ENCODE measurements around the gene C10orf90. TPM values are rescaled to one million over a fixed set of nuclear protein-coding genes. Genes with fewer than 3 reads are reported as not detected.

The C10orf90 gene
- total and polyA plus RNA-seq, 2 donors, result 0.27 to 0.38 TPM

DNA sequence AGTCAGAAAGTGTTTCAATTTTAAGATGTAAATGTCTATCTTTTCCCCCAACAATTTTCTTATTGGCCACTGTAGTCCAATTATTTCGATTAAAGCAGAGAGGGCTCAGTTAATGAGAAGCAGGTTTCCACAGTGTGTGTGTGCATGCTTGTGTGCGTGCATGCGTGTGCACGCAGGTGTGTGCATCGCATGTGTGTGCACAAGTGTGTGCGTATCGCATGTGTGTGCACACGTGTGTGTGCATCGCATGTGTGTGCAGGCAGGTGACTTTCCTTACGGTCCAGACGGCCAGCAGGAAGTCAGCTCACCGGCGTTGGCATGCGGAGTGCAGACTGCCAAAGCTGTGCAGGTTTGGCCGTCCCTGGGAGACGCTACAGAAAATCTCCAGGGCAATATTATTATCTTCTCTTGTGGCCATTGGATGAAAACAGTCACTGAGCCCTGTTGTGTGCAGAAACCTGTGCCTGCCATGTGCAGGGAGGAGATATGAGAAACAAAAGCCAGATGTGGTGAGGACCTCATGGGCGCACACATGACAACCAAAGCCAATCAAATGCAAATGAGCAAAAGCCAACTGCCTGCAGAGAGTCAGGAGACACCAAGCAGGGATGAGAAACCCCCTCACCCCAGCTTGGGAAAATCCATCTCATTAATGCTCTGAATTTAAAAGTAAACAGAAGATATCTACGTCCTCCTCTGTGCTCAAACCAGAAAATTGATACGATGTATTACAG lies 70.4 kb downstream of the C10orf90 start:
- DNase-seq (ENCODE audit: low read depth in 6 of 9, low spot score in 9 of 9), result no peak
- 88% methylated on average over 19 of the region's 19 CpGs for WGBS
- no peaks in the 10 kb centered on the region for H3K27me3 ChIP-seq (ENCODE audit: control insufficient read depth in 2 of 2, insufficient read depth in 1 of 2, low read length in 1 of 2)
- no peak overlapping the region for H3K4me3 ChIP-seq (ENCODE audit: low read length in 2 of 2)
- no peaks in the 10 kb centered on the region for H3K4me1 ChIP-seq (ENCODE audit: control insufficient read depth in 2 of 2, insufficient read depth in 2 of 2, low read length in 2 of 2)
- no peaks in the 10 kb centered on the region for H3K36me3 ChIP-seq (ENCODE audit: control insufficient read depth in 2 of 2, insufficient read depth in 2 of 2, low read length in 1 of 2)
- H3K27ac ChIP-seq (ENCODE audit: low read depth in 1 of 2, low read length in 1 of 2), result no peak overlapping the region
- H3K9me3 ChIP-seq (ENCODE audit: control insufficient read depth in 2 of 2, insufficient read depth in 1 of 2, low read length in 1 of 2), result no peaks in the 10 kb centered on the region

DNA sequence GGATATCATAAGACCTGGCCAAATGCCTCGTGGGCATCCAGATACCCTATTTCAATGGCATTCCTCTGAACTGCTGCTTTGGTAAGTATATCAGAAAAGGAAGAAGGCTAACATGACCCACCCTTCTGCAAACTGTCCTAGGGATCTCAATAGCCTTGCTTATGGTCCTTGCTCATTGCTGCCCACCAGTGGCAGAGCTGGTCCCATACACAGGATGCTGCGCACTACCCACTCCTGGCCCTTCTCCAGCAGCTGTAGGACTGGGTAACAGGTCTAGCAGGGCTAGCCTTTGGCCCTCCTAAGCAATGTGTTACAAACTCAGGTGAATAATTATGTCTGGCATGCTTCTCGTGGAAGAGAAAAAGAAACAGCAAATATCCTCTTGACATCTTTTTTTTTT lies 72.5 kb downstream of the C10orf90 start:
- 52% methylated on average over 3 of the region's 3 CpGs for WGBS
- Histone ChIP-seq H3K27me3 (ENCODE audit: control insufficient read depth in 2 of 2, insufficient read depth in 1 of 2, low read length in 1 of 2) (no peaks in the 10 kb centered on the region), H3K4me1 (ENCODE audit: control insufficient read depth in 2 of 2, insufficient read depth in 2 of 2, low read length in 2 of 2) (no peaks in the 10 kb centered on the region), H3K9me3 (ENCODE audit: control insufficient read depth in 2 of 2, insufficient read depth in 1 of 2, low read length in 1 of 2) (no peaks in the 10 kb centered on the region), H3K4me3 (ENCODE audit: low read length in 2 of 2) (no peak overlapping the region), H3K27ac (ENCODE audit: low read depth in 1 of 2, low read length in 1 of 2) (no peak overlapping the region), H3K36me3 (ENCODE audit: control insufficient read depth in 2 of 2, insufficient read depth in 2 of 2, low read length in 1 of 2) (no peaks in the 10 kb centered on the region)
- peak in 3 of 9 donors; percentile 2 to 11 (median 9) for DNase-seq (ENCODE audit: low read depth in 6 of 9, low spot score in 9 of 9)

DNA sequence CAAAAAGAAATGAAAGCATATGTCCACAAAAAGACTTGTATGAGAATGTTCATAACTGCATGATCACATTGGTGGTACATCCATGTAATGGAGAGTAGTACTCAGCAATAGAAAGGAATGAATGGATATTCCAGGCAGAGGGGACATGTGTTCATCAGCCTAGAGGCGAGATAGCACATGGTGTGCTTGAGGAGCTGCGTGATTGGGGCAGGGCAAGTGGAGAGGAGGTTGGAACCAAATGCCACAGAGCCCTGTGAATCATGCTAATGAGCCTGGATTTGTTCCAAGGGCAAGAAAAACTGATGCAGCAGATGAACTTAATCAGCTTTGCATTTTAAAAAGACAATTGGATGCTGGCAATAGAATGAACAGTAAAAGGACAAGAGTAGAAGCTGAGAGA lies 73.3 kb downstream of the C10orf90 start:
- no peaks in the 10 kb centered on the region for H3K4me1 ChIP-seq (ENCODE audit: control insufficient read depth in 2 of 2, insufficient read depth in 2 of 2, low read length in 2 of 2)
- no peak overlapping the region for H3K4me3 ChIP-seq (ENCODE audit: low read length in 2 of 2)
- 86% methylated on average over 2 of the region's 2 CpGs for WGBS
- H3K36me3 ChIP-seq (ENCODE audit: control insufficient read depth in 2 of 2, insufficient read depth in 2 of 2, low read length in 1 of 2), result no peaks in the 10 kb centered on the region
- H3K27ac ChIP-seq (ENCODE audit: low read depth in 1 of 2, low read length in 1 of 2), result no peak overlapping the region
- H3K9me3 ChIP-seq (ENCODE audit: control insufficient read depth in 2 of 2, insufficient read depth in 1 of 2, low read length in 1 of 2), result no peaks in the 10 kb centered on the region
- no peaks in the 10 kb centered on the region for H3K27me3 ChIP-seq (ENCODE audit: control insufficient read depth in 2 of 2, insufficient read depth in 1 of 2, low read length in 1 of 2)
- no peak for DNase-seq (ENCODE audit: low read depth in 6 of 9, low spot score in 9 of 9)

DNA sequence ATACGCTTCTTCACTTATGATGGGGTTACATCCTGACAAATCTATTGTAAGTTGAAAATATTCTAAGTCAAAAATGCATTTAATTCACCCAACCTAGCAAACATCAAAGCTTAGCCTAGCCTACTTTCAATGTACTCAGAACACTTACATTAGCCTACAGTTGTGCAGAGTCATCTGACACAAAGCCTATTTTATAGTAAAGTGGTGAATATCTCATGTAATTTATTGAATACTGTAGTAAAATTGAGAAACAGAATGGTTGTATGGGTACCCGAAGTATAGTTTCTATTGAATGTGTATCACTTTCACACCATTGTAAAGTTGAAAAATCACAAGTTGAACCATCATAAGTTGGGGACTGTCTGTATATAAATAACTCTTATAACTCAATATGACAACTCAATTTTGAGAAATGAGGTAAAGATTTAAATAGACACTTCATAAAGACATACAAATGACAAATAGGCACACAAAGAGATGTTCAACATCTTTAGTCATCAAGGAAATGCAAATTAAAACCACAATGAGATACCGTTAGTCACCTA lies 73.9 kb downstream of the C10orf90 start:
- Histone ChIP-seq H3K4me3 (ENCODE audit: low read length in 2 of 2) (no peak overlapping the region), H3K4me1 (ENCODE audit: control insufficient read depth in 2 of 2, insufficient read depth in 2 of 2, low read length in 2 of 2) (no peaks in the 10 kb centered on the region), H3K27me3 (ENCODE audit: control insufficient read depth in 2 of 2, insufficient read depth in 1 of 2, low read length in 1 of 2) (no peaks in the 10 kb centered on the region), H3K27ac (ENCODE audit: low read depth in 1 of 2, low read length in 1 of 2) (no peak overlapping the region), H3K36me3 (ENCODE audit: control insufficient read depth in 2 of 2, insufficient read depth in 2 of 2, low read length in 1 of 2) (no peaks in the 10 kb centered on the region), H3K9me3 (ENCODE audit: control insufficient read depth in 2 of 2, insufficient read depth in 1 of 2, low read length in 1 of 2) (no peaks in the 10 kb centered on the region)
- DNase-seq (ENCODE audit: low read depth in 6 of 9, low spot score in 9 of 9), result no peak
- 95% methylated on average over 3 of the region's 3 CpGs for WGBS

DNA sequence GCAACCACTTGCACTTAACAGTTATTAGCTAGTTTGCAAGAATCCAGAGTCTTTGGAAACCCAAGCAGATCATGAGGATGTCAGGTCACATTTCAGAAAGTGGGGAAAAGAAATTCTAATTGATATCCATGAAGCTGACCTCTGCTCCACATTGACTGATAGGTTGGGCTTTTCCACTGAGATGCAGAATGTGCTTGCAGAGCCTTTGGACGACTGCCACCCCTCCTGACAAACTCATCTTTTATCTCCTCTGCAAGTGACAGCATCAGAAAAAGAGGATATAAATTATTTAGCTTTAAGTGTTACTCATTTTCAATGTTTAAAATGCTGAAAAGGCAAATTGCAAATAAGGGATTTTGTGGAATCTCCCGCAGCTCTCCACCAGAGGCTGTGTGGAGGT lies 75.3 kb downstream of the C10orf90 start:
- Histone ChIP-seq H3K27ac (ENCODE audit: low read depth in 1 of 2, low read length in 1 of 2) (no peak overlapping the region), H3K4me3 (ENCODE audit: low read length in 2 of 2) (no peak overlapping the region), H3K4me1 (ENCODE audit: control insufficient read depth in 2 of 2, insufficient read depth in 2 of 2, low read length in 2 of 2) (no peaks in the 10 kb centered on the region), H3K36me3 (ENCODE audit: control insufficient read depth in 2 of 2, insufficient read depth in 2 of 2, low read length in 1 of 2) (no peaks in the 10 kb centered on the region), H3K9me3 (ENCODE audit: control insufficient read depth in 2 of 2, insufficient read depth in 1 of 2, low read length in 1 of 2) (no peaks in the 10 kb centered on the region), H3K27me3 (ENCODE audit: control insufficient read depth in 2 of 2, insufficient read depth in 1 of 2, low read length in 1 of 2) (no peaks in the 10 kb centered on the region)
- 69% methylated on average over 2 of the region's 2 CpGs for WGBS
- DNase-seq (ENCODE audit: low read depth in 6 of 9, low spot score in 9 of 9), result no peak

DNA sequence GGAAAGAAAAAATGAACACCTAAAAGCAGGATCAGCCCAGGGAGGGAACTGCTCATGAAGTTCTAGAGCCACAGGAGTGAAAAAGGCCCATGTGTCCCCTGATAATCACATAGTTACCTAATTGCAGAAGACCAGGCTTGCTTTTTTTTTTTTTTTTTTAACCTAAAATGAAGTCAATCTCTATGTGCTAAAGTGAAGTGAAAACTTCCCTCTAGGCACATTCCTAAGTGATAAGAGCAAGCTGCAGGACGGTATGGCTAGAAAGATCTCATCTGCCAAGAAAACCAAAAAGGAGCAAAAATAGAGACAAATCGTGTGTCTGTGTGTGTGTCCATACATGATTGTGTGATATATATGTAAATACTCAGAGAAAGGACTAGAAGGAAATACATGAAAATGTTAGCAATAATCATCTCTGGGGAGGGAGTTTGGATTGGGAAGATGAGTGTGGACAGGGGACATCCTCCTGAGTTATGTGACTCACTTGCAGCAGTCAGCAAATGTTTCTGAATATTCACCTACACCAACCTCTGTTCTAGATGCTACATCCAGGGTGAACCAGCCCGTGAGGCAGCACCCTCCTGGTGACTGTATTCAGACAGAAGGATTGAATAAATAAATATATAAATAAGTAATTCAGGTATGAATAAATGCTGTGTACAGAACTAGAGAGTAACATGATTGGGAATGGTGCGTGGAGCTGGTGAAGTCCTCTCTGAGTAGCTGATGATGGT lies 76.4 kb downstream of the C10orf90 start:
- Histone ChIP-seq H3K4me1 (ENCODE audit: control insufficient read depth in 2 of 2, insufficient read depth in 2 of 2, low read length in 2 of 2) (no peaks in the 10 kb centered on the region), H3K27me3 (ENCODE audit: control insufficient read depth in 2 of 2, insufficient read depth in 1 of 2, low read length in 1 of 2) (no peaks in the 10 kb centered on the region), H3K9me3 (ENCODE audit: control insufficient read depth in 2 of 2, insufficient read depth in 1 of 2, low read length in 1 of 2) (no peaks in the 10 kb centered on the region), H3K27ac (ENCODE audit: low read depth in 1 of 2, low read length in 1 of 2) (no peak overlapping the region), H3K4me3 (ENCODE audit: low read length in 2 of 2) (no peak overlapping the region), H3K36me3 (ENCODE audit: control insufficient read depth in 2 of 2, insufficient read depth in 2 of 2, low read length in 1 of 2) (no peaks in the 10 kb centered on the region)
- no peak for DNase-seq (ENCODE audit: low read depth in 6 of 9, low spot score in 9 of 9)
- 89% methylated on average over 4 of the region's 4 CpGs for WGBS

DNA sequence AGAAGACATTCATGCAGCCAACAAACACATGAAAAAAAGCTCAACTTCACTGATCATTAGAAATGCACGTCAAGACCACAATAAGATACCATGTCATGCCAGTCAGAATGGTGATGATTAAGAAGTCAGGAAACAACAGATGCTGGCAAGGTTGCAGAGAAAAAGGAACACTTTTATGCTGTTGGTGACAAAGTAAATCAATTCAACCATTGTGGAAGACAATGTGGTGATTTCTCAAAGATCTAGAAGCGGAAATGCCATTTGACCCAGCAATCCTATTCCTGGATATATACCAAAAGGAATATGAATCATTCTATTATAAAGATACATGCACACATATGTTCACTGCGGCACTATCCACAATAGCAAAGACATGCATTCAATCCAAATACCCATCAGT lies 77.6 kb downstream of the C10orf90 start:
- no peaks in the 10 kb centered on the region for H3K36me3 ChIP-seq (ENCODE audit: control insufficient read depth in 2 of 2, insufficient read depth in 2 of 2, low read length in 1 of 2)
- no peak for DNase-seq (ENCODE audit: low read depth in 6 of 9, low spot score in 9 of 9)
- H3K4me1 ChIP-seq (ENCODE audit: control insufficient read depth in 2 of 2, insufficient read depth in 2 of 2, low read length in 2 of 2), result no peaks in the 10 kb centered on the region
- H3K27ac ChIP-seq (ENCODE audit: low read depth in 1 of 2, low read length in 1 of 2), result no peak overlapping the region
- 96% methylated on average over 3 of the region's 3 CpGs for WGBS
- H3K9me3 ChIP-seq (ENCODE audit: control insufficient read depth in 2 of 2, insufficient read depth in 1 of 2, low read length in 1 of 2), result no peaks in the 10 kb centered on the region
- H3K4me3 ChIP-seq (ENCODE audit: low read length in 2 of 2), result no peak overlapping the region
- no peaks in the 10 kb centered on the region for H3K27me3 ChIP-seq (ENCODE audit: control insufficient read depth in 2 of 2, insufficient read depth in 1 of 2, low read length in 1 of 2)

DNA sequence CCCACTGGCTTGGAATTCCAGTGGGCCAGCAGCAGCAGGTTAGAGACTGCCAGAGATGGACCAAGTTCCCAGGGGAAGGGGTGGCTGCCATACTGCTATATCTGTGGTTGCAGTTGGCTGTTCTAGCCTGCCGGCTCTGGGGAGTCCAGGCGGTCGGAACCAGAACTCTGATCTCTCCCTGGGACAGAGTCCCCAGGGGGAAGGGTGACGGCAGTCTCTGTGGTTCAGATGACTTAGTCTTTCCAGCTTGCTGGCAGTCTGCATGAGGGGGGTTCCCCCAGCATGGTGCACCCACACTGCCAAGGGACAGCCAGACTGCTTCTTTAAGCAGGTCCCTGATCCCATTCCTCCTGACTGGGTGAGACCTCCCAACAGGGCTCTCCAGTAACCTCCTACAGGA lies 82.5 kb downstream of the C10orf90 start:
- Histone ChIP-seq H3K27ac (ENCODE audit: low read depth in 1 of 2, low read length in 1 of 2) (no peak overlapping the region), H3K36me3 (ENCODE audit: control insufficient read depth in 2 of 2, insufficient read depth in 2 of 2, low read length in 1 of 2) (no peaks in the 10 kb centered on the region), H3K4me1 (ENCODE audit: control insufficient read depth in 2 of 2, insufficient read depth in 2 of 2, low read length in 2 of 2) (no peaks in the 10 kb centered on the region), H3K4me3 (ENCODE audit: low read length in 2 of 2) (no peak overlapping the region), H3K27me3 (ENCODE audit: control insufficient read depth in 2 of 2, insufficient read depth in 1 of 2, low read length in 1 of 2) (no peaks in the 10 kb centered on the region), H3K9me3 (ENCODE audit: control insufficient read depth in 2 of 2, insufficient read depth in 1 of 2, low read length in 1 of 2) (no peaks in the 10 kb centered on the region)
- DNase-seq (ENCODE audit: low read depth in 6 of 9, low spot score in 9 of 9), result no peak
- 94% methylated on average over 4 of the region's 4 CpGs for WGBS

DNA sequence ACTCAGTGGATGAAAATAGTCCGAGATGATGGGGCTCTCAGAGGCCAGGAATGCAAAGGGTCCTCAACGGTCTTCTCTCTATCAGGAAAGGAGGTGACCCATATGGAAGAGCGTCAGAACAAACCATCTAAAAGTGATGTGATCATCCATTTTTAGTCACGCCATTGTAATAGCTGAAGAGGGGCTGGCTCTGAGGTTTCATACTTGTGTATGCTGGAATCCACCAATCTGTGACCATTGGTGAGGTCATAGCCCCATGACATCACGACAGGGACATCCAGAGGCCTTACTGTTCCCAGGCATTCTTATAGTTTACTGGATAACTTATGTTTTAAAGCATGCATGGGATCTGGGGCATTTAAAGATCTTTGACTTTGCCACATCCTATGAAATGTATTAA lies 83.6 kb downstream of the C10orf90 start:
- no peak for DNase-seq (ENCODE audit: low read depth in 6 of 9, low spot score in 9 of 9)
- H3K36me3 ChIP-seq (ENCODE audit: control insufficient read depth in 2 of 2, insufficient read depth in 2 of 2, low read length in 1 of 2), result no peaks in the 10 kb centered on the region
- no peaks in the 10 kb centered on the region for H3K9me3 ChIP-seq (ENCODE audit: control insufficient read depth in 2 of 2, insufficient read depth in 1 of 2, low read length in 1 of 2)
- H3K27ac ChIP-seq (ENCODE audit: low read depth in 1 of 2, low read length in 1 of 2), result no peak overlapping the region
- H3K4me1 ChIP-seq (ENCODE audit: control insufficient read depth in 2 of 2, insufficient read depth in 2 of 2, low read length in 2 of 2), result no peaks in the 10 kb centered on the region
- no peak overlapping the region for H3K4me3 ChIP-seq (ENCODE audit: low read length in 2 of 2)
- 91% methylated on average over 5 of the region's 5 CpGs for WGBS
- H3K27me3 ChIP-seq (ENCODE audit: control insufficient read depth in 2 of 2, insufficient read depth in 1 of 2, low read length in 1 of 2), result no peaks in the 10 kb centered on the region

Data from thymus (tissue), 11 donors.